Activated gamma-delta T cell treated with Interleukin-2 at 50 U/mL for 16 hours (primary cell): ENCODE results near the gene CPB1.

Experiments used
- DNase-seq: peaks from one replicate; pipeline ENCODE4 v3.0.0-alpha.2; 2020

CPB1 gene

GRCh38 chr3:148839805-148840204, 12.2 kb downstream of the CPB1 start:
- DNase-seq: no peak

DNA sequence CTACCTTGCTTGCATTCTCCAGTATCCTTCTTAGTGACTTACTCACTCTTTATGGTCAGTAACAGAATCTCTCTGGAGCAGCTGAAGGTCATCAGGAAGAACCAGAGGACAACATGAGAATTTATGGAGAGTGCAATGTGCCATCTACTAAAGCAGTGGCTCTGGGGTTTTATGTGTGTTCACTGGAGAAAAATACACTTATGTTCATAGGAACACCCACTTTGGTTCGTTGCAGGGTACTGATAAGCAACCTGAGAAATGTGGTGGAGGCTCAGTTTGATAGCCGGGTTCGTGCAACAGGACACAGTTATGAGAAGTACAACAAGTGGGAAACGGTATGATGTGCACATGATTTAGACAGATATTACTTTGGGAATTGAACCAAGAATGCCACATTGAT, 12.8 kb downstream of the CPB1 start:
- DNase-seq: no peak

DNA sequence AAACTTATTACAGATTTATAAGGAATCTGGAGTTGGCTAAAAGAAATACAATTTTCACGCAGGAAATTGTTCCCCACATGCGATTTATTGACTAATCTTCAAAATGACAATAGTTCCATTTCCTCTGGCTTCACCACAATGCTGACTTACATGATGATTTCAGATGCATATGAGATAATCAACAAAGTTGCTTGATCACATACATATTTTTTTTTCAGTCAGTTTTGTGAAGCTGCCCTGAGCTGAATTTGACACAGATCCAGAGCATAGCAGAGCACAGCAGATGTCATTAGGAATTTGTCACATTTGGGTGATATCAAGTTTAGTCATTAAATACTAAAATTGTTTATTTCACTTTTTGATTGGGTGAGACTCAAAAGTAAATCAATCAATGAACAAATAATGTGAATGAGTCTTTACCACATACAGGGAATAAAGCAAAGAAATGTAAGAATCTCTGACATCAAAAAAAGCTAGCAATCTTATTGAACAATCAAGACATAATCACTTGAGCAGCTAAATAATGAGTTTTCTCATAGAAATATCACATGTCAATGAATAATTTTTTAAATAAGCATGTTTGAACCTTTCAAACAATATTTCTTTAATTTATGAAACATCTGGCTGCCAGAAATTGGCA, 18.3 kb downstream of the CPB1 start:
- no peak for DNase-seq

DNA sequence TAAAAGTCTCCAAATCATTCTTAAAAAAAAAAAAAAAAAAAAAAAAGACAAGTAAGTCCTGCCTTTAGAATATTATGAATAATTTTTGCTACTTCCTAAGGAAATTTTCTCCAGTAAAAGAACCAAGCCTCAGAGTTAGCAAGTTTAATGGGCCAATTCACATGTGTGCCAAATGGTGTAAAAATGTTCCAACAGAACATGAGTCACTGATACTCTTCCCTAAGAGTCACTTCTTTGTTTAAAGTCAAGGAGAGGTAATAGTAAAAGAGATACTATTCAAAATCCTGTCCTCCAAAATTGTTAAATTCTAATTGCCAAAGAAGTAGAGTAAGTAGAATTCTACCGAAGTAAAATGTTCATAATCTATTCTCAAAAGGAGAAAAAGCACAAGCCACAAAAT, 19.7 kb downstream of the CPB1 start:
- DNase-seq: no peak

DNA sequence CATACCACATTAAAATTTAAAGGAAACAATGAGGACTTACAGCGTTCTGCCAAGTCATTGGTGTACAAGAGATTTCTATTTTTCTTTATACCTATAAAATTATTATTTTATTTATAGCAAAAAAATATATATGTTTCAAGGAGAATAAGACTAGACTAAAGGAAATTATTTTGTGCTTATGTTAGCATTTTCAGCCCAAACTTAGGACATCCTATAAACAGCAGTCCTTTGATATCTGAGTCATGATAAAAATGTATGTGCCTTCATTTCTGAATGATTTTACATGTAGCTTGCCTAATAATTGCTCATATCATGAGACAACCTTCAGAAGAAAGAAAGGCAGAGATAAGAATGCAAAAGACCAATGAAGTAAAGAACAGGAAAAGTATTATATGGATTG, 20.8 kb downstream of the CPB1 start:
- no peak for DNase-seq

DNA sequence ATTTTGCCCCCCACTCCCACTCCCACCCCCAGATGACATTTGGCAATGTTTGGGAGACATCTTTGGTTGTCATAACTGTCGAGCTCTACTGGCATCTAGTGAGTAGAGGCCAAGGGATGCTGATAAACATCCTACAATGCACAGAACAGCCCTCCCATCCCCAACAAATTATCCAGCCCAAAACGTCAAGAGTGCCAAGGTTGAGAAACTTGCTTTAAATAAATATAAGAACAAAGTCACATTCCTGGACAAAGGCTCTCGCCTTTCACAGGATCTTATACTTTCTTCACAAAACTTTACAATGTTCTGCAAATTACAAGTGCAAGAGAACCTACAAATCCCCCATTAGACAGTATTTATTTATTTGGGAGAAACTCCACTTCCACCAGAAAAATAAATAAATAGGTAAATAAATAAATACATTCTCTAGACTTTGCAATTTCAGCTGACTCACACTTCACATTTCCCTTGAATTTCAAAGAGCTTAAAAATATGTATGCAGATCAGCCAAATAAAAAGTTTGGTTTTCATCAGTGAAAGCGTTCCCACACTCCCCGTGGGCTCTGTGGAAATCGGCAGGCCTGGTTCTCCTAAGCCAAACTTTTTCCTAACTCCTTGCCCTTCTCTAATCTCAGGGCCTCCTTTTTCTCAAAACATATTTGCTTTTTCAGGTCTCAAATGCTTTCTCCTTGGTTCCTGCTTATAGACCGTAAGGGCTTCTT, 24.8 kb downstream of the CPB1 start:
- DNase-seq: no peak

- no peak for DNase-seq
These were observed 25.5 kb downstream of the CPB1 start for GRCh38 chr3:148853076-148853475.

GRCh38 chr3:148854061-148854460, 26.4 kb downstream of the CPB1 start:
- no peak for DNase-seq

DNA sequence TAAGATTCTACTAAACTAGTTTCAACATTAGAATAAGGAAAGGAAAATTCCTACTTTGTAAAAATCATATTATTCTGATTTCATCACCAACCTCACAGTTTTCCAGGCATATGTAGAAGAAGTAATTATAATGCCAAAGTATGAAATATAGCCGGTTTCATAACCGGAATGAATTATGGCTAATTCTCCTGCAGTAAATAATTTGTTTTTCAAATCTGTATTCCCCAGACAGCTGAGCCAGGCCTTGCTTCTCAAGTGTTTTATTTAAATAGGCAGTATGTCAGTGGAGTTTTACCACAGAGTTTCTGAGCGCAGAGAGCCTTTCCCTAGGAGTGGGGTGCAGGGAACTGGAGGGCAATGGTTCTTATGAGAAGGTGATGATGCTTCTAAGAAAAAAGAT, 28.8 kb downstream of the CPB1 start:
- no peak for DNase-seq

DNA sequence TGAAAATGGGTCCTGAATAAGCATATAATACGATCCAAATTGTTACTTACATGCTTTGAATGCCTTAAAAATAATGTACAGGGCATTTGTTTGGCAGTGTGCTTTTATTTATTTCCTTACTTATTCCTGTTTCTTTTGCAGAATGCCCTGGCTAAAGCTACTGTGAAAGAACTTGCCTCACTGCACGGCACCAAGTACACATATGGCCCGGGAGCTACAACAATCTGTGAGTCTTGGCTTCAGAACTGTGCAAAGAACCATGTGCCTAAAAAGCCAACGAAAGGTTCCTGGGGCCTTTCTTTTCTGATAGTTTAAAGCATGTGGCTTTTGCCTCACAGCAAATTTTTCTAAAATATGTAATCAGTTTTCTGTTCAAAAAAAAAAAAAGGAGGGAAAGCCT, 29.7 kb downstream of the CPB1 start:
- DNase-seq: no peak

GRCh38 chr3:148861277-148861869, 33.8 kb downstream of the CPB1 start:
- no peak for DNase-seq

- DNase-seq: no peak
These were observed 35.7 kb downstream of the CPB1 start for GRCh38 chr3:148863297-148863696.

DNA sequence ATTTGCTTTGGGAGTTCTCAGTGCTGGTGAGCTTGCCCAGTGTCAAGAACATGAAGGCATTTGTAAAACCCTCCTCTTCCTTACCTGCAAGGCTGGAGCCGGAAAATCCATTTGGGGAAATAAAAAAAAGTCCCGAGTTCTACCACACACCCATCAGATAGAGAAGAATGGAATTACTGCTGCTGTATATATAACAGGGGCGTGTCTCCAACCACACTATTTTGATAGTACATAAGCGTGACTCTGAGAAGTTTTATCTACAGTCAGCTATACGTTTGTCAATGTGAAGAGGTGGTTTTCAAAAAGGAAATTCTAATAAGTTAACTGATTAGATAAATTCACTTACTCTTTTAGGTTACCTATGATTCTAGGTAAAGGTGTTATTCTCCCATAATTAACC, 36.2 kb downstream of the CPB1 start:
- DNase-seq: no peak

DNA sequence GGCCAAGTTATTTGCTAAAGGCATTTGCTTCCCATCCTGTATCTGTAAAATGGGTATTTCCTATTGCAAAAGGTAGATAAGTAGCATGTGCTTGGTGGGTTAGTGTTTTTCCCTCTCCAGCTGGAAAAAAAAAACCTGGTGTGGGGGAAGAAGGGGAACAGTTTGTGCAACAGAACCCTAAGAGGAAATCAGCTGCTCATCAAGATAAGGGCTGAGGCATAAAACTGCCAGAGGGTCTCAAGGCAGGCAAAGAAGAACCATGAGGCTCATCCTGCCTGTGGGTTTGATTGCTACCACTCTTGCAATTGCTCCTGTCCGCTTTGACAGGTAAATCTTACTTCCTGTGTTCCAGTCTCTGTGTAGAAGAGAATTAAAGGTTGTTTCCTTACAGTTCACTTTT, 37.4 kb downstream of the CPB1 start, which contains the start of gene CPA3:
CPA3 (plus strand) TSS at position 248 of the 400 bp plus-strand sequence; CDS start at position 260, 12 bp downstream.
- no peak for DNase-seq

- DNase-seq: no peak
These were observed 38.6 kb downstream of the CPB1 start for GRCh38 chr3:148866261-148866660.

GRCh38 chr3:148873270-148873927, 45.8 kb downstream of the CPB1 start:
- no peak for DNase-seq

DNA sequence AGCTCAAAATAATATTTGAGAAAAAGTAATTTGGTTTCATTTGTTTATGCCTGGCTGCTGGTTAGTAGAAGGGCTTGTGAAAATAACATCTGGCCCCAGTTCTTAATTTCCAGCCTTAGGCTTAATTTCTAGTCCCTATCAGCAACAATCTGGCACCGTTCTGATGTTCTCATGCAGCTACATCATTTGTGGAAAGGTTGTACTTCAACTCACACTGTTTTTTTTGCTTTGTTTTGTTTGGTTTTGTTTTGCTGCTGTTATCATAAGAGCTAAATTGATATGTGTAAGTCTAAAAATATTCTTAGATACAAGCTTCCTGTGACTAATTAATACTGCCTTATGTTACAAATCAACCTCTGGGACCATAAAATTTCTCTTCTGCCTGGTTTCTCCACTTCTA, 46.4 kb downstream of the CPB1 start:
- no peak for DNase-seq

DNA sequence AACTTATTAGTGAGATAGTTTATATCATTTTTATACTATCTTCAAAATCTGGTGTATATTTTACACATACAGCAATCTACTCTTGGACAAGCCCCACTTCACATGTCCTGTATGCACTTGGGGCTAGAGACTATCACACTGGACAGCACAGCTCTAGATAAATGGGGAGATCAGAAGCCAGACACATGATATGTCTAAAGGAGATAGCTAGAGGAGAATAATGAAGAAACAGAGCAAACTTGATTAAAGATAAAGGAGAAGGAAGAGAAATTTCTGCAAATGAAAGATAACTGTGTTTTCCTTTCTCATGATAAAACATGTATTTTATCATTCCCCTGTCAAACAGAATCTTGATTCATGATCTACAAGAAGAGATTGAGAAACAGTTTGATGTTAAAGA, 50.5 kb downstream of the CPB1 start:
- DNase-seq: no peak

GRCh38 chr3:148879256-148879655, 51.6 kb downstream of the CPB1 start:
- DNase-seq: no peak

GRCh38 chr3:148880681-148881080, 53.1 kb downstream of the CPB1 start:
- no peak for DNase-seq

- no peak for DNase-seq
These were observed 53.7 kb downstream of the CPB1 start for GRCh38 chr3:148881286-148881685.

DNA sequence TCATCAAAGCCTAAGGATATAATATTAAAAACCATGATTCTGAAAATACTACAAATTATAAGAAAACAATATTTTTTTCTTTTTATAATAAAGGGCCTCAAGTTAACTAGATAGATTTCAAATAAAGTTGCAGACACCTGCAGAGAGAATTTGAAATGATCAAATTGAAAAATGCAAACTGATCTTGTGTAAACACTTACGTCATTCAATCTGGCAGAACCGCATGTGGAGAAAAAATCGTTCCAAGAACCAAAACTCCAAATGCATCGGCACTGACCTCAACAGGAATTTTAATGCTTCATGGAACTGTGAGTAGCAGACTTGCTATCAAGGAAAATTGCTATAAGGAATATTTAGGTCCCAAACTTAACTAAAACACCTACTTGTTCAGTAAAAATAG, 54.7 kb downstream of the CPB1 start:
- DNase-seq: no peak

GRCh38 chr3:148883163-148883562, 55.6 kb downstream of the CPB1 start:
- DNase-seq: no peak

DNA sequence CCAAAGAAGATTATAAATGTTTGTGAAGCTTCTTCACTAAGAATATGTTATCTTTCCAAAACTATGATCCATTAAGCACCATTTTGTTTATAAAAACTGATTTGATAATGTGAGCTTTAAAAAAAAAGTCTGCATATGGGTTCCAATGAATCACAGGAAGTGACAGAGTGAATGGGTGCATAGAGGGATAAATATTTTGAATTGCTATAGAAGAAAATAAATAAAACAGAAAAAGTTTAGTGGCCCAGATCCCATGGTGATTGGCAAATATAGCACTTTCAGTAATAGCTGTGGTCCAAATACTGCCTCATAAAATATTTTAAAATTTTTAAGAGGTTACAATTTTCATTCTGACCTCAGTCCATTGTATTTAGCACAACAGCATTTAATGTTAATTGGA, 56.6 kb downstream of the CPB1 start:
- no peak for DNase-seq
